SK-N-SH (cell line): Measurements from ENCODE around the gene POLG2.

Source experiments
- CTCF ChIP-seq: fragments of 200-600 bp; sonication (generic); IDR thresholded peaks from 2 replicates; pipeline ENCODE4 v1.6.1; 2017; ENCODE audit warnings: antibody characterized with exemption, mild to moderate bottlenecking, moderate library complexity
- FOXJ3 ChIP-seq: sonication (generic); formaldehyde crosslinking; IDR thresholded peaks from 2 replicates; pipeline ENCODE4 v1.5.1; 2020; ENCODE audit warnings: mild to moderate bottlenecking, missing genetic modification reagents
- POLR2AphosphoS5 ChIP-seq: IDR thresholded peaks from 2 replicates; pipeline ENCODE4 v1.6.1; 2012; ENCODE audit warnings: low read depth, low read length
- TEAD4 ChIP-seq: IDR thresholded peaks from 2 replicates; pipeline ENCODE4 v1.4.0; 2012; ENCODE audit warnings: mild to moderate bottlenecking, borderline replicate concordance; ENCODE audit not compliant: insufficient read depth
- USF2 ChIP-seq: fragments of 150-350 bp; IDR thresholded peaks from 2 replicates; pipeline ENCODE4 v1.6.1; 2017; ENCODE audit warnings: antibody characterized with exemption, low read length, low read depth, borderline replicate concordance

- no peak for TF ChIP-seq USF2
- TF ChIP-seq FOXJ3 (CRISPR knock-in tag) = no peak
- no peak for TF ChIP-seq CTCF
- no peak for TF ChIP-seq TEAD4
- no peak for TF ChIP-seq POLR2AphosphoS5
These were observed 25.4 kb downstream of the POLG2 start for GRCh38 chr17:64471440-64471839.
